Gastrocnemius medialis (tissue), 4 donors: ENCODE results near the gene SLC11A1. TPM values are rescaled to one million over a fixed set of nuclear protein-coding genes. Genes with fewer than 3 reads are reported as not detected.
A peak's percentile ranks its signal among the peaks of the same experiment; 100 is the strongest.

Experiments
- ATAC-seq, 2 donors: fragments of 150-250 bp; one replicate each; pipeline ENCODE4 v1.9.1; 2016
- DNase-seq, 2 donors: peaks; one replicate each; pipeline ENCODE4 v3.0.0-alpha.2; 2019
- H3K27ac ChIP-seq, 4 donors: fragments of 200-600 bp; sonication (generic); 1 replicate in 1 of 4; 2 replicates in 3 of 4; pipeline ENCODE4 v1.5.1; 2016 to 2018; ENCODE audit warnings: mild to moderate bottlenecking in 2 of 4, moderate library complexity in 1 of 4
- H3K27me3 ChIP-seq, 3 donors: fragments of 200-600 bp; sonication (generic) in 2 of 3; 1 replicate in 1 of 3; 2 replicates in 2 of 3; pipeline versions ENCODE4 v1.5.1 to v1.6.0; 2016 to 2019; ENCODE audit warnings: mild to moderate bottlenecking in 1 of 3, moderate library complexity in 1 of 3
- H3K36me3 ChIP-seq, 2 donors: fragments of 200-600 bp; sonication (generic) in 1 of 2; one replicate each; pipeline ENCODE4 v1.5.1; 2017 to 2018
- H3K4me1 ChIP-seq, 2 donors: fragments of 200-600 bp; sonication (generic) in 1 of 2; one replicate each; pipeline ENCODE4 v1.5.1; 2016 to 2017; ENCODE audit warnings: mild to moderate bottlenecking in 2 of 2
- H3K4me3 ChIP-seq, 4 donors: fragments of 200-600 bp; sonication (generic) in 3 of 4; 1 replicate in 1 of 4; 2 replicates in 3 of 4; pipeline ENCODE4 v1.5.1; 2016 to 2019; ENCODE audit warnings: mild to moderate bottlenecking in 2 of 4
- H3K9me3 ChIP-seq, 3 donors: fragments of 200-600 bp; sonication (generic) in 2 of 3; 1 replicate in 1 of 3; 2 replicates in 2 of 3; pipeline ENCODE4 v1.5.1; 2016 to 2019
- CTCF ChIP-seq, 5 experiments: fragments of 450-650 bp in 3 of 5; fragments of 200-600 bp in 2 of 5; sonication (generic) in 2 of 5; IDR thresholded peaks in 4 of 5; conservative IDR thresholded peaks in 1 of 5; 1 replicate in 4 of 5; 2 replicates in 1 of 5; pipeline ENCODE4 v1.5.1; 2016 to 2019; ENCODE audit warnings: antibody characterized with exemption in 5 of 5, mild to moderate bottlenecking in 3 of 5, moderate library complexity in 3 of 5
- POLR2A ChIP-seq, 2 donors: fragments of 450-650 bp; IDR thresholded peaks; one replicate each; pipeline ENCODE4 v1.6.1; 2017; ENCODE audit warnings: antibody characterized with exemption in 2 of 2, mild to moderate bottlenecking in 2 of 2, moderate library complexity in 2 of 2
- in situ Hi-C, 4 donors: fragments of 200-750 bp; cut with MboI; loops; one replicate each; pipeline versions ENCODE4 v1.15.0 to v1.8.0; 2017; ENCODE audit warnings: low sequenced_read_pairs in 4 of 4
- intact Hi-C: fragments of 100-400 bp; cut with DNase I; formaldehyde crosslinking; loops from one replicate; pipeline ENCODE4 v1.15.1; 2023; ENCODE audit warnings: low total_unique reads
- total RNA-seq, 4 donors: library from RNA; depleted of rRNA; stranded (reverse); fragments of >200 nt; gene quantifications; one replicate each; pipeline versions ENCODE4 v1.1.0 to v1.2.3, GENCODE V29; 2016

The SLC11A1 gene
- total RNA-seq, 4 donors from 2014 or later: 1.1 to 6.3 (median 4.5) TPM

GRCh38 chr2:218403810-218404209 lies 21.7 kb downstream of the SLC11A1 start:
- Histone ChIP-seq H3K27ac (peak overlapping the region in 1 of 4 donors; percentile 88), H3K9me3 (no peaks in the 10 kb centered on the region), H3K4me3 (no peak overlapping the region), H3K4me1 (peaks cover 43 to 48% of the 10 kb centered on the region in 2 donors), H3K36me3 (peaks cover 0 to 40% of the 10 kb centered on the region in 2 donors), H3K27me3 (no peaks in the 10 kb centered on the region)
- DNase-seq (no peak), ATAC-seq (no peak)
- in situ Hi-C loops: loop anchor here (25.0 kb wide), 2 partner anchors 258 to 283 kb away; partner anchors contain the start of genes BCS1L (in 2 of the 4), RNF25 (in 2 of the 4), STK36 (in 2 of the 4) and ZNF142 (in 2 of the 4)
- intact Hi-C loops: no loop called here
- no peak for TF ChIP-seq CTCF (IDR thresholded peaks at IDR 0.05 in 4 of 5, conservative IDR thresholded peaks at IDR 0.05 in 1 of 5)
- TF ChIP-seq POLR2A (IDR thresholded peaks at IDR 0.05): no peak

- no peaks in the 10 kb centered on the region for H3K27me3 ChIP-seq
- ATAC-seq (no peak), DNase-seq (no peak)
- intact Hi-C loops (no loop called here), in situ Hi-C loops (loop anchor here (5.0 to 25.0 kb wide), 4 partner anchors 58 to 283 kb away; partner anchors contain the start of genes BCS1L (in 2 of the 4), RNF25 (in 2 of the 4), STK36 (in 2 of the 4) and ZNF142 (in 2 of the 4))
- TF ChIP-seq CTCF (IDR thresholded peaks at IDR 0.05 in 4 of 5, conservative IDR thresholded peaks at IDR 0.05 in 1 of 5) (no peak), POLR2A (IDR thresholded peaks at IDR 0.05) (no peak)
- no peaks in the 10 kb centered on the region for H3K9me3 ChIP-seq
- H3K27ac ChIP-seq: peak overlapping the region; percentile 81 to 93 (median 88)
- peaks cover 43 to 44% of the 10 kb centered on the region in 2 donors for H3K4me1 ChIP-seq
- H3K4me3 ChIP-seq: no peak overlapping the region
- peaks cover 0 to 40% of the 10 kb centered on the region in 2 donors for H3K36me3 ChIP-seq
These were observed 22.4 kb downstream of the SLC11A1 start for GRCh38 chr2:218404351-218405085.

- in situ Hi-C loops (loop anchor here (5.0 to 25.0 kb wide), 4 partner anchors 57 to 282 kb away; partner anchors contain the start of genes BCS1L (in 2 of the 4), RNF25 (in 2 of the 4), STK36 (in 2 of the 4) and ZNF142 (in 2 of the 4)), intact Hi-C loops (no loop called here)
- Histone ChIP-seq H3K36me3 (peaks cover 0 to 40% of the 10 kb centered on the region in 2 donors), H3K27ac (peak overlapping the region; percentile 81 to 93 (median 88)), H3K27me3 (no peaks in the 10 kb centered on the region), H3K9me3 (no peaks in the 10 kb centered on the region), H3K4me3 (peak overlapping the region; percentile 48 to 72 (median 52)), H3K4me1 (peaks cover 43 to 44% of the 10 kb centered on the region in 2 donors)
- ATAC-seq (no peak), DNase-seq (no peak)
- TF ChIP-seq POLR2A (IDR thresholded peaks at IDR 0.05) (no peak), CTCF (IDR thresholded peaks at IDR 0.05 in 4 of 5, conservative IDR thresholded peaks at IDR 0.05 in 1 of 5) (no peak)
These were observed 23.1 kb downstream of the SLC11A1 start for GRCh38 chr2:218405086-218405745.

- H3K9me3 ChIP-seq: no peaks in the 10 kb centered on the region
- in situ Hi-C loops: loop anchor here (5.0 to 25.0 kb wide), 4 partner anchors 57 to 282 kb away; partner anchors contain the start of genes BCS1L (in 2 of the 4), RNF25 (in 2 of the 4), STK36 (in 2 of the 4) and ZNF142 (in 2 of the 4)
- peaks cover 0 to 40% of the 10 kb centered on the region in 2 donors for H3K36me3 ChIP-seq
- intact Hi-C loops: loop anchor here (2.0 kb wide), 2 partner anchors 61 to 281 kb away; no protein-coding TSS in a partner anchor
- ATAC-seq (peak in 1 of 2 donors; percentile 1), DNase-seq (no peak)
- H3K4me1 ChIP-seq: peaks cover 42 to 43% of the 10 kb centered on the region in 2 donors
- peak overlapping the region; percentile 81 to 93 (median 88) for H3K27ac ChIP-seq
- TF ChIP-seq CTCF (IDR thresholded peaks at IDR 0.05 in 4 of 5, conservative IDR thresholded peaks at IDR 0.05 in 1 of 5) (peak in 1 of 5 experiments; percentile 9), POLR2A (IDR thresholded peaks at IDR 0.05) (no peak)
- peak overlapping the region; percentile 48 to 72 (median 52) for H3K4me3 ChIP-seq
- no peaks in the 10 kb centered on the region for H3K27me3 ChIP-seq
These were observed 23.7 kb downstream of the SLC11A1 start for GRCh38 chr2:218405746-218406208.
